ENCODE measurements around the gene MGRN1.

- TF ChIP-seq, protein P1, sequence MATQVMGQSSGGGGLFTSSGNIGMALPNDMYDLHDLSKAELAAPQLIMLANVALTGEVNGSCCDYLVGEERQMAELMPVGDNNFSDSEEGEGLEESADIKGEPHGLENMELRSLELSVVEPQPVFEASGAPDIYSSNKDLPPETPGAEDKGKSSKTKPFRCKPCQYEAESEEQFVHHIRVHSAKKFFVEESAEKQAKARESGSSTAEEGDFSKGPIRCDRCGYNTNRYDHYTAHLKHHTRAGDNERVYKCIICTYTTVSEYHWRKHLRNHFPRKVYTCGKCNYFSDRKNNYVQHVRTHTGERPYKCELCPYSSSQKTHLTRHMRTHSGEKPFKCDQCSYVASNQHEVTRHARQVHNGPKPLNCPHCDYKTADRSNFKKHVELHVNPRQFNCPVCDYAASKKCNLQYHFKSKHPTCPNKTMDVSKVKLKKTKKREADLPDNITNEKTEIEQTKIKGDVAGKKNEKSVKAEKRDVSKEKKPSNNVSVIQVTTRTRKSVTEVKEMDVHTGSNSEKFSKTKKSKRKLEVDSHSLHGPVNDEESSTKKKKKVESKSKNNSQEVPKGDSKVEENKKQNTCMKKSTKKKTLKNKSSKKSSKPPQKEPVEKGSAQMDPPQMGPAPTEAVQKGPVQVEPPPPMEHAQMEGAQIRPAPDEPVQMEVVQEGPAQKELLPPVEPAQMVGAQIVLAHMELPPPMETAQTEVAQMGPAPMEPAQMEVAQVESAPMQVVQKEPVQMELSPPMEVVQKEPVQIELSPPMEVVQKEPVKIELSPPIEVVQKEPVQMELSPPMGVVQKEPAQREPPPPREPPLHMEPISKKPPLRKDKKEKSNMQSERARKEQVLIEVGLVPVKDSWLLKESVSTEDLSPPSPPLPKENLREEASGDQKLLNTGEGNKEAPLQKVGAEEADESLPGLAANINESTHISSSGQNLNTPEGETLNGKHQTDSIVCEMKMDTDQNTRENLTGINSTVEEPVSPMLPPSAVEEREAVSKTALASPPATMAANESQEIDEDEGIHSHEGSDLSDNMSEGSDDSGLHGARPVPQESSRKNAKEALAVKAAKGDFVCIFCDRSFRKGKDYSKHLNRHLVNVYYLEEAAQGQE (IDR thresholded peaks at IDR 0.05; ENCODE audit: borderline replicate concordance) = no peak
- TF ChIP-seq CTCF (IDR thresholded peaks at IDR 0.05; ENCODE audit: poor library complexity, severe bottlenecking) = no peak
- no peak for TF ChIP-seq EZH2 (IDR thresholded peaks at IDR 0.05; ENCODE audit: borderline replicate concordance, insufficient read depth, low read length, poor library complexity, severe bottlenecking)
- no peak for TF ChIP-seq TAF1 (IDR thresholded peaks at IDR 0.05; ENCODE audit: low read depth)
These were observed 35.9 kb downstream of the MGRN1 start for GRCh38 chr16:4660454-4661007.

All from neural cell (in vitro differentiated cells).